Uterus (tissue), 4 donors: ENCODE measurements around the gene INA. TPM values are rescaled to one million over a fixed set of nuclear protein-coding genes. Genes with fewer than 3 reads are reported as not detected.

ENCODE experiments used
- DNase-seq, 2 donors: peaks; one replicate each; pipeline ENCODE4 v3.0.0-alpha.2; 2019 to 2020
- H3K27ac ChIP-seq, 2 donors: fragments of 200-600 bp; sonication (generic); 1 replicate in 1 of 2; 2 replicates in 1 of 2; pipeline ENCODE4 v1.5.1; 2016 to 2018
- H3K27me3 ChIP-seq, 2 donors: fragments of 200-600 bp; sonication (generic); one replicate each; pipeline ENCODE4 v1.5.1; 2018 to 2019; ENCODE audit warnings: control low read depth in 1 of 2
- H3K36me3 ChIP-seq, 2 donors: fragments of 200-600 bp; sonication (generic); one replicate each; pipeline ENCODE4 v1.5.1; 2019; ENCODE audit warnings: control low read depth in 1 of 2
- H3K4me1 ChIP-seq, 2 donors: fragments of 200-600 bp; sonication (generic); one replicate each; pipeline ENCODE4 v1.5.1; 2018 to 2019; ENCODE audit warnings: control low read depth in 1 of 2
- H3K4me3 ChIP-seq, 2 donors: fragments of 200-600 bp; sonication (generic); 1 replicate in 1 of 2; 2 replicates in 1 of 2; pipeline ENCODE4 v1.5.1; 2018 to 2019; ENCODE audit warnings: mild to moderate bottlenecking in 1 of 2
- H3K9me3 ChIP-seq, 2 donors: fragments of 200-600 bp; sonication (generic); one replicate each; pipeline ENCODE4 v1.5.1; 2019; ENCODE audit warnings: control low read depth in 1 of 2
- CTCF ChIP-seq, 4 experiments: fragments of 200-600 bp in 2 of 4; fragments of 450-650 bp in 2 of 4; sonication (generic) in 2 of 4; IDR thresholded peaks; one replicate each; pipeline ENCODE4 v1.5.1; 2016 to 2019; ENCODE audit warnings: antibody characterized with exemption in 4 of 4, mild to moderate bottlenecking in 2 of 4, moderate library complexity in 1 of 4
- POLR2A ChIP-seq, 2 donors: fragments of 450-650 bp; IDR thresholded peaks; one replicate each; pipeline ENCODE4 v1.6.1; 2016; ENCODE audit warnings: antibody characterized with exemption in 2 of 2, mild to moderate bottlenecking in 1 of 2, moderate library complexity in 1 of 2
- intact Hi-C: fragments of 100-400 bp; cut with DNase I; formaldehyde crosslinking; loops from one replicate; pipeline ENCODE4 v1.15.1; 2023; ENCODE audit warnings: low total_unique reads
- small RNA-seq: library from RNA; depleted of rRNA; stranded (forward); fragments of <200 nt; gene quantifications from one replicate; pipeline ENCODE3, GENCODE V24; 2016
- total RNA-seq, 4 donors: library from RNA; depleted of rRNA in 3 of 4; stranded (reverse); fragments of >200 nt in 3 of 4; gene quantifications; one replicate each; pipeline versions ENCODE4 v1.1.0 to v1.2.4, GENCODE V29; 2014 to 2023
- donor health status: DM: yes; HTN: yes; CAD: no.

The INA gene
- total RNA-seq, 4 donors from 2014 or later: 0.55 TPM; not detected in 3

GRCh38 chr10:103316087-103316486 is 39.1 kb downstream of the INA start:
- no peaks in the 10 kb centered on the region for H3K4me1 ChIP-seq

GRCh38 chr10:103327906-103328305 is 51.0 kb downstream of the INA start:
- no peaks in the 10 kb centered on the region for H3K9me3 ChIP-seq
- intact Hi-C loops: no loop called here
- no peak overlapping the region for H3K27ac ChIP-seq
- no peak overlapping the region for H3K4me3 ChIP-seq
- no peaks in the 10 kb centered on the region for H3K27me3 ChIP-seq
- no peaks in the 10 kb centered on the region for H3K36me3 ChIP-seq
- TF ChIP-seq CTCF (IDR thresholded peaks at IDR 0.05): no peak
- no peak for TF ChIP-seq POLR2A (IDR thresholded peaks at IDR 0.05)
- no peaks in the 10 kb centered on the region for H3K4me1 ChIP-seq
- no peak for DNase-seq

More at GRCh38 chr10:103316087-103316486, 39.1 kb downstream of the INA start:
- Histone ChIP-seq H3K4me3 (no peak overlapping the region), H3K9me3 (no peaks in the 10 kb centered on the region), H3K27me3 (no peaks in the 10 kb centered on the region), H3K27ac (no peak overlapping the region), H3K36me3 (no peaks in the 10 kb centered on the region)
- intact Hi-C loops: no loop called here
- DNase-seq: no peak
- no peak for TF ChIP-seq CTCF (IDR thresholded peaks at IDR 0.05)
- no peak for TF ChIP-seq POLR2A (IDR thresholded peaks at IDR 0.05)

GRCh38 chr10:103333934-103334520 is 57.1 kb downstream of the INA start:
- no peaks in the 10 kb centered on the region for H3K4me1 ChIP-seq
- DNase-seq: no peak
- H3K9me3 ChIP-seq: no peaks in the 10 kb centered on the region
- H3K27ac ChIP-seq: no peak overlapping the region
- H3K36me3 ChIP-seq: no peaks in the 10 kb centered on the region
- peak; percentile 26 to 57 (median 49) for TF ChIP-seq CTCF (IDR thresholded peaks at IDR 0.05)
- no peak for TF ChIP-seq POLR2A (IDR thresholded peaks at IDR 0.05)
- H3K4me3 ChIP-seq: no peak overlapping the region
- H3K27me3 ChIP-seq: no peaks in the 10 kb centered on the region
- intact Hi-C loops: no loop called here

GRCh38 chr10:103334567-103334966 is 57.6 kb downstream of the INA start:
- intact Hi-C loops: no loop called here
- TF ChIP-seq POLR2A (IDR thresholded peaks at IDR 0.05): no peak
- TF ChIP-seq CTCF (IDR thresholded peaks at IDR 0.05): no peak
- Histone ChIP-seq H3K27ac (no peak overlapping the region), H3K9me3 (no peaks in the 10 kb centered on the region), H3K36me3 (no peaks in the 10 kb centered on the region), H3K4me3 (no peak overlapping the region), H3K27me3 (no peaks in the 10 kb centered on the region), H3K4me1 (no peaks in the 10 kb centered on the region)
- no peak for DNase-seq

- no peaks in the 10 kb centered on the region for H3K9me3 ChIP-seq
- no peaks in the 10 kb centered on the region for H3K4me1 ChIP-seq
- no peak for TF ChIP-seq CTCF (IDR thresholded peaks at IDR 0.05)
- intact Hi-C loops: no loop called here
- no peak overlapping the region for H3K27ac ChIP-seq
- no peaks in the 10 kb centered on the region for H3K36me3 ChIP-seq
- no peak for DNase-seq
- H3K4me3 ChIP-seq: no peak overlapping the region
- no peaks in the 10 kb centered on the region for H3K27me3 ChIP-seq
These were observed 59.4 kb downstream of the INA start for GRCh38 chr10:103336370-103336769.

Small RNA genes lying within 50 kb of the gene (small RNA-seq; reads per million reads assigned to genes)
- gene RNU11-3P: not detected

Other genes starting within 250 kb of the INA start
- 100 to 1,000 TPM in 2 of 4 donors, 10 to 100 TPM in 2; 12.3 to 134 (median 99.4) TPM for gene NT5C2, start 83.9 kb upstream of the INA start, total RNA-seq
- under 1 TPM in 2 of 4 donors, not detected in 2; 0.26 to 0.35 TPM for gene RPEL1, start 31.3 kb upstream of the INA start, total RNA-seq
- gene PCGF6, start 74.0 kb downstream of the INA start, total RNA-seq: 10 to 100 TPM in 2 of 4 donors, 1 to 10 TPM in 2; 1.5 to 19.2 (median 9.7) TPM
- 1 to 10 TPM; 1.8 to 8.6 (median 6.0) TPM for gene TAF5, start 90.8 kb downstream of the INA start, total RNA-seq
- gene ATP5MK, start 119.3 kb downstream of the INA start, total RNA-seq: 100 to 1,000 TPM in 3 of 4 donors, 10 to 100 TPM in 1; 74.1 to 379 (median 185) TPM
- gene PDCD11, start 119.5 kb downstream of the INA start, total RNA-seq: 10 to 100 TPM in 2 of 4 donors, 1 to 10 TPM in 2; 7.4 to 39.0 (median 22.2) TPM
- 10 to 100 TPM; 29.7 to 98.7 (median 46.8) TPM for gene CALHM2, start 175.2 kb downstream of the INA start, total RNA-seq
- not detected for gene CALHM1, start 181.8 kb downstream of the INA start, total RNA-seq
- gene CALHM3, start 202.1 kb downstream of the INA start, total RNA-seq: not detected
- 10 to 100 TPM in 2 of 4 donors, 1 to 10 TPM in 2; 3.8 to 46.1 (median 14.1) TPM for gene NEURL1, start 216.6 kb downstream of the INA start, total RNA-seq